NCI-H1092 (cell line): ENCODE results near the gene FYN.

ENCODE experiments used
- DNase-seq: peaks from one replicate; lab custom pipeline; 2025; lab: John Stamatoyannopoulos, UW

The FYN gene

GRCh38 chr6:111625461-111626391 is 247.5 kb downstream of the FYN start:
- DNase-seq, result peak; percentile 26

GRCh38 chr6:111625099-111625416 is 248.2 kb downstream of the FYN start:
- no peak for DNase-seq

- DNase-seq, result no peak
These were observed 248.7 kb downstream of the FYN start for GRCh38 chr6:111624401-111625098.

- no peak for DNase-seq
These were observed 250.1 kb downstream of the FYN start for GRCh38 chr6:111623046-111623718.

GRCh38 chr6:111620169-111620568 is 253.1 kb downstream of the FYN start:
- DNase-seq, result no peak

GRCh38 chr6:111618407-111618806 is 254.8 kb downstream of the FYN start:
- DNase-seq, result no peak

GRCh38 chr6:111617149-111617548 is 256.1 kb downstream of the FYN start:
- no peak for DNase-seq

GRCh38 chr6:111615916-111616612 is 257.2 kb downstream of the FYN start:
- DNase-seq, result no peak

- no peak for DNase-seq
These were observed 258.2 kb downstream of the FYN start for GRCh38 chr6:111614833-111615582.

- DNase-seq, result no peak
These were observed 260.9 kb downstream of the FYN start for GRCh38 chr6:111612379-111612778.

- no peak for DNase-seq
These were observed 262.6 kb downstream of the FYN start for GRCh38 chr6:111610548-111611172.
